ENCODE data around the gene RAB13.

DNA sequence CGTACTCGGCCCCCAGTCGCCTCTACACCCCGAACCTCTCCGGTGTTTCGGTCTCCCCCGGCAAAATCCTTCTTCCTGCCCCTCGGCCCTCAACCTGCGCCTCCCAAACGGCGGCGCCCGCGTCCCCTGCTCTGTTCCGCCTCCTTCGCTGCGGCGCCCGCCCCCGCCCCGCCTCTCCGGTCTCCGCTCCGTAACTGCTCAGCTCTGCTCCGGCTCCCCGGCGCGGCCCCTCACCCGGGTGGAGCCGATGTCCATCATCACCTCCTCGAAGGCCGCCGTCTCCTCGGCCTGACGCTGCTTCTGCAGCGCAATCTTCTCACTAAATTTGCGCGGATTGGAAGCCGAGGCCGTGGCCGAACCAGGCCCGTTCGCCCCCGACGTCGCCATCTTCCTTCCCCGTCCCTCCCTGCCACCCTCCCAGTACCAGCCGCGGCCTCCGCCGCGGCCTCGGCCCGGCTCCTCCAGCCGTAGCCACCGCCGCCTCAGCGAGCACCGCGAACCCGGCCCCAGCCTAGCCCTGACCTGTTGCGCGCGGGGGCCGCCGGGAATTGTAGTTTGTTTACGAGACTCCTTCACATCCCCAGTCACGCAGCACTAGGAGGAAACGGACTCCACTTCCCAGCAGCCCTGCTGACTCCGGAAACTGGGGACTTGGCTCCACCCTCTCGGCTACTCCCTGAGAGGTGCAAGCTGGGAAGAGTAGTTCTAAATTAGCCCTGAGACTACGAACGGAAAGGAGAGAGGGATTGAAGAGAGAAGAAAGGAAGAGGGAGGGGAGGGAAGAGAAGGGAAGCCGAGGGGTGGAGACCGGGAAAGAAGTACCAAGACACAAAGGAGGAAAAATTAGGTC is 27.8 kb downstream of the RAB13 start, which contains the start of gene CRTC2:
- peak; percentile 85 for TF ChIP-seq POLR2AphosphoS5 (IDR thresholded peaks at IDR 0.05; ENCODE audit: low read depth, low read length)
- TF ChIP-seq CHD2 (IDR thresholded peaks at IDR 0.05; ENCODE audit: low read length, partially characterized antibody): peak; percentile 96
- TF ChIP-seq, protein P1, sequence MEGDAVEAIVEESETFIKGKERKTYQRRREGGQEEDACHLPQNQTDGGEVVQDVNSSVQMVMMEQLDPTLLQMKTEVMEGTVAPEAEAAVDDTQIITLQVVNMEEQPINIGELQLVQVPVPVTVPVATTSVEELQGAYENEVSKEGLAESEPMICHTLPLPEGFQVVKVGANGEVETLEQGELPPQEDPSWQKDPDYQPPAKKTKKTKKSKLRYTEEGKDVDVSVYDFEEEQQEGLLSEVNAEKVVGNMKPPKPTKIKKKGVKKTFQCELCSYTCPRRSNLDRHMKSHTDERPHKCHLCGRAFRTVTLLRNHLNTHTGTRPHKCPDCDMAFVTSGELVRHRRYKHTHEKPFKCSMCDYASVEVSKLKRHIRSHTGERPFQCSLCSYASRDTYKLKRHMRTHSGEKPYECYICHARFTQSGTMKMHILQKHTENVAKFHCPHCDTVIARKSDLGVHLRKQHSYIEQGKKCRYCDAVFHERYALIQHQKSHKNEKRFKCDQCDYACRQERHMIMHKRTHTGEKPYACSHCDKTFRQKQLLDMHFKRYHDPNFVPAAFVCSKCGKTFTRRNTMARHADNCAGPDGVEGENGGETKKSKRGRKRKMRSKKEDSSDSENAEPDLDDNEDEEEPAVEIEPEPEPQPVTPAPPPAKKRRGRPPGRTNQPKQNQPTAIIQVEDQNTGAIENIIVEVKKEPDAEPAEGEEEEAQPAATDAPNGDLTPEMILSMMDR (IDR thresholded peaks at IDR 0.05): 0 out of 2 replicates have a peak, but pooled peaks have one; percentile 15
- peak; percentile 51; the same call in 1 of the 2 replicates for TF ChIP-seq TAF1 (IDR thresholded peaks at IDR 0.05; ENCODE audit: borderline replicate concordance, low read depth, low read length)
- TF ChIP-seq GABPA (IDR thresholded peaks at IDR 0.05; ENCODE audit: low read depth): peak; percentile 92
- no peak for TF ChIP-seq RCOR1 (IDR thresholded peaks at IDR 0.05; ENCODE audit: low read length)
- TF ChIP-seq FOXJ3 (CRISPR knock-in tag; IDR thresholded peaks at IDR 0.05): no peak; the same call in 1 of the 2 replicates
- TF ChIP-seq EZH2phosphoT487 (IDR thresholded peaks at IDR 0.05; ENCODE audit: borderline replicate concordance, low read depth): no peak
- TF ChIP-seq SIN3A (IDR thresholded peaks at IDR 0.05; ENCODE audit: borderline replicate concordance, low read depth, low read length): 0 out of 2 replicates have a peak, but pooled peaks have one; percentile 21
- TF ChIP-seq YY1 (IDR thresholded peaks at IDR 0.05; ENCODE audit: low read depth): peak; percentile 59; the same call in 1 of the 2 replicates
- no peak for TF ChIP-seq SMC3 (IDR thresholded peaks at IDR 0.05; ENCODE audit: low read depth, low read length)
- TF ChIP-seq EP300 (IDR thresholded peaks at IDR 0.05; ENCODE audit: borderline replicate concordance in 1 of 2, low read depth in 1 of 2, low read length in 1 of 2): no peak
